NCI-H510A treated with DMSO at 0.1 percent for 48 hours (cell line): Measurements from ENCODE around the gene WBP1L.
"Not testable (repeated sequence)": the region's sequence is repeated elsewhere in the genome, so short reads cannot be mapped to it uniquely, and the experiment has no call there.

Experiments
- DNase-seq: peaks from one replicate; lab custom pipeline; 2025; lab: John Stamatoyannopoulos, UW

WBP1L gene

DNA sequence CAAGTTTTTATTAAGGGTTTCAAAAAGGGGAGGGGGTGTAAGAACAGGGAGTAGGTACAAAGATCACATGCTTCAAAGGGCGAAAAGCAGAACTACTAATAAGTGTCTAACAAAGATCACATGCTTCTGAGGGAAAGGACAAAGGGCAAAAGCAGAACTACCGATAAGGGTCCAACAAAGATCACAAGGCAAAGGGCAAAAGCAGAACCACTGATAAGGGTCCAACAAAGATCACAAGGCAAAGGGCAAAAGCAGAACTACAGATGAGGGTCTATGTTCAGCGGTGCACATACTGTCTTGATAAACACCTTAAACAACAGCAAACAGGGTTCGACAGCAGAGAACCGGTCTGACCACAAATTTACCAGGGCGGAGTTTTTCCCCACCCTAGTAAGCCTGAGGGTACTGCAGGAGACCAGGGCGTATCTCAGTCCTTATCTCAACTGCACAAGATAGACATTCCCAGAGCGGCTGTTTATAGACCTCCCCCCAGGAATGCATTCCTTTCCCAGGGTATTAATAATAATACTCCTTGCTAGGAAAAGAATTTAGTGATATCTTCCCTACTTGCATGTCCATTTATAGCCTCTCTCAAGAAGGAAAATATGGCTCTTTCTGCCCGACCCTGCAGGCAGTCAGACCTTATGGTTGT is 94.7 kb downstream of the WBP1L start:
- not testable (repeated sequence) for DNase-seq

DNA sequence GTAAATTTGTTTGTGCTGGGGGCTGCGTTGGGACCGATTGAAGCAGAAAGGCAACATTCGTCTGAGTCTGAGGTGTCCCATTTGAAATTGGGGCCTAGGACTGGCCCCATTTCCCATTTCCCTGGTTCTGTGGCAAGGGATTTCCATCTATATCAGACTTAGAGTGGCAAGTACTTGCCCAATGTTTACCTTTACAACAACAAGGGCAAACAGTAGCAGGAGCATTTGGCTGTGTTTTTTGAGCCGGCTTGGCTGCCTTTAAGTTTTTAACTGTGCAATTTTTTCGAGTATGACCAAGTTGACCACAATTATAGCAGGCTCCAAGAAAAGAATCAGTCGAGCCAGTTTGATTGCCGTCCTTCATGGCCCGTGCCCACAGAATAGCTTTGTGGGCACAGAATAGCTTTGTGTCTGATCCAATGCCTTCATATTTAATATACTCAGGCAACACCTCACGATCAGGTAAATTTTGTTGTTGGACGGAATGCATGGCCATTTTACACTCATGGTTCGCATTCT is 98.1 kb downstream of the WBP1L start:
- no peak for DNase-seq

DNA sequence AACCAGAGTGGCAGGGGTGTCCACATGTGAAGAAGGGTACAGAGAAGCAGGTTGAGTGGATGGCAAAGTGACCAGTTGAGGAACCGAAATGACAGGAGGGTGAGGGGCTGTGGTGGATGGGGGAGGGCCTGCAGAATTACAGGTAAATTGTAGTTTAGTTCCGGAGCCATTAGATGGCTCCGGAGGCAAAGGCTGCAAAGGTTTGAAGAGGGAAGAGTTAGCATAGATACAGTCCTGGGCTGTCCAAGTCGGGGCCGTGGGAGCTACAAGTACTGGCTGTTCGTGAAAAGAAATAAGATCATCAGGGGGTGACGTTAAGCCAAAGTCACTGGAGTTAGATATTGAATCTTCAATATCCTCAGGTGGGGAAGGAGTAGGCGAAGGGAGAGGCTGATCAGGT is 99.4 kb downstream of the WBP1L start:
- not testable (repeated sequence) for DNase-seq

DNA sequence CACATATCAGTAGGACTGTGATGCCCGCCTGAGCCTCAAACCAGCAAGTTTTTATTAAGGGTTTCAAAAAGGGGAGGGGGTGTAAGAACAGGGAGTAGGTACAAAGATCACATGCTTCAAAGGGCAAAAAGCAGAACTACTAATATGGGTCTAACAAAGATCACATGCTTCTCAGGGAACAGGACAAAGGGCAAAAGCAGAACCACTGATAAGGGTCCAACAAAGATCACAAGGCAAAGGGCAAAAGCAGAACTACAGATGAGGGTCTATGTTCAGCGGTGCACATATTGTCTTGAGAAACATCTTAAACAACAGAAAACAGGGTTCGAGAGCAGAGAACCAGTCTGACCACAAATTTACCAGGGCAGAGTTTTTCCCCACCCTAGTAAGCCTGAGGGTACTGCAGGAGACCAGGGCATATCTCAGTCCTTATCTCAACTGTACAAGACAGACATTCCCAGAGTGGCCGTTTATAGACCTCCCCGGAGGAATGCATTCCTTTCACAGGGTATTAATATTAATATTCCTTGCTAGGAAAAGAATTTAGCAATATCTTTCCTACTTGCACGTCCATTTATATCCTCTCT is 100.5 kb downstream of the WBP1L start:
- not testable (repeated sequence) for DNase-seq

DNA sequence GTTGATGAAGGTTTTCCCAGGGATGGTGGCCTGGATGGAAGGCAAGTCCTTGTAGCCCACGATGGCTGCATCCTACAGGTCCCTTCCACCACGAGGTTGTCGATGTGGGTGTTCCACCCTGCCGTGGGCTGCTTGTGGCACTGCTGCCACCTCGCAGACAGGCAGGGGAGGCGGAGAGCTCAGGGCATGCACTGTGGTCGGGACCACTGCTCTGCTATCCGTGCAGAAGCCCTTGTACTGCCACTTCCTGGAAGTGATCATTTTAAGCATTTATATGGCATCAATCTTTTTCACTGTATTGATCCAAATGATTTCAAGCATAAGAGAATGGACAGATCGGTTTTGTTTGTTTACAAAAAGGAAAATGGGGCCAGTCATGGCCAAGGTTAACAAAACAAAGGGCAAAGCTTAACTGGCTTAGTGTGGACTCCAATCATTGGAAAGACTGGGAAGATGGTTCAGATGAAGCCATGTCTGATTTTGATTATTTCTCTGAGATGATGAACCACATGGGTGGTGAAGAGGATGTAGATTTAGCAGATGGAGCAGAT is 101.7 kb downstream of the WBP1L start:
- no peak for DNase-seq

DNA sequence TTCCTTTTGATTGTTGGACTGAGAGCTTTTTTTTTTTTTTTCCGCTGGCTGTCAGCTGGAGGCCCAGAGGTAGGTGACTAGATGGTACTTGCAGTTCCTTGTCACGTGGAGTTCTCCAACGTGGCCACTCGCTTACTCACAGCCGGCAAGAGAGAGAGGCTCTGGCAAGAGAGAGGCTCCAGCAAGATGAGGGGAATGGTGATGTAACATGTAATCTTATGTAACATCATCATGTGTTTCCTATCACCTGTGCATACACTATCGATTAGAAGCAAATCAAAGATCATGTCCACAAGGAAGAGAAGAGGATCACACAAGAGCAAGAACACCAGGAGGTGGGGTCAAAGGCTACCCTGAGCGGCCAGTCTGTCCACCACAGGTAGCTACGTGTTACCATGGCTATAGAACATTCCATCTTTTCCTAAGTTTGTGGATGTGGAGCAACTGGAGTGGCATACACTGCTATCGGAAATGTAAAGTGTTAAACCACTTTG is 106.3 kb downstream of the WBP1L start:
- DNase-seq = no peak

DNA sequence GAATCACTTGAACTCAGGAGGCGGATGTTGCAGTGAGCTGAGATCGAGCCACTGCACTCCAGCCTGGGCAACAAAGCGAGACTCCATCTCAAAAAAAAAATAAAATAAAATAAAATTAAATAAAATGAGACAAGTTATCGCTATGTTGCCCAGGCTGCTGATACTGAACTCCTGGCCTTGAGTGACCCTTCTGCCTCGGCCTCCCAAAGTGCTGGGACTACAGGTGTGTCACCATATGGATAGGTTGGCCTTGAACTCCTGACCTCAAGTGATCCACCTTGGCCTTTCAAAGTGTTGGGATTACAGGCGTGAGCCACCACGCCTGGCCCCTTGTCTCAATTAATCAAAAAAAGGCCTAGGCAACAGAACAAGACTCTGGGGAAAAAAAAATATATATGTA is 109.5 kb downstream of the WBP1L start:
- not testable (repeated sequence) for DNase-seq

DNA sequence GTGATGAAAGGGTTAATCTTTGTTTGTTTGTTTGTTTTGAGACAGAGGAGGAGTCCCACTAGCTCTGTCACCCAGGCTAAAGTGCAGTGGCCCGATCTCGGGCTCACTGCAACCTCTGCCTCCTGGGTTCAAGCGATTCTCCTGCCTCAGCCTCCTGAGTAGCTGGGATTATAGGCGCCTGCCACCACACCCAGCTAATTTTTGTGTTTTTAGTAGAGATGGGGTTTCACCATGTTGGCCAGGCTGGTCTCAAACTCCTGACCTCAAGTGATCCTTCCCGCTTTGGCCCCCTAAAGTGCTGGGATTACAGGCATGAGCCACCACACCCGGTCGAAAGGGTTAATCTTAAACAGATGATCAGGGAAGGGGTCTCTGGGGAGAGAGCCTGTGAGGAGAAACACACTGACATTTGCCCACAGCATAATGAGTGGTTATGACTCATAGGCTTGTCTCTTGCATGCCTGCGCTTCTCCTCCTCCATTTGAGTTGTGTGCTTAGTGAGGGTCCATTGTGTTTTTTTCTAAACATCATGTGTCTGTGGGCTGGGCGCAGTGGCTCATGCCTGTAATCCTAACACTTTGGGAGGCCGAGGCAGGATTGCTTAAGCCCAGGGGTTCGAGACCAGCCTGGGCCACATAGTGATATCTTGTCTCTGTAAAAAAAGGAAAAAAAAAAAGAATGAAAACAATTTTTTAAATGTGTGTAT is 112.1 kb downstream of the WBP1L start:
- DNase-seq = not testable (repeated sequence)

DNA sequence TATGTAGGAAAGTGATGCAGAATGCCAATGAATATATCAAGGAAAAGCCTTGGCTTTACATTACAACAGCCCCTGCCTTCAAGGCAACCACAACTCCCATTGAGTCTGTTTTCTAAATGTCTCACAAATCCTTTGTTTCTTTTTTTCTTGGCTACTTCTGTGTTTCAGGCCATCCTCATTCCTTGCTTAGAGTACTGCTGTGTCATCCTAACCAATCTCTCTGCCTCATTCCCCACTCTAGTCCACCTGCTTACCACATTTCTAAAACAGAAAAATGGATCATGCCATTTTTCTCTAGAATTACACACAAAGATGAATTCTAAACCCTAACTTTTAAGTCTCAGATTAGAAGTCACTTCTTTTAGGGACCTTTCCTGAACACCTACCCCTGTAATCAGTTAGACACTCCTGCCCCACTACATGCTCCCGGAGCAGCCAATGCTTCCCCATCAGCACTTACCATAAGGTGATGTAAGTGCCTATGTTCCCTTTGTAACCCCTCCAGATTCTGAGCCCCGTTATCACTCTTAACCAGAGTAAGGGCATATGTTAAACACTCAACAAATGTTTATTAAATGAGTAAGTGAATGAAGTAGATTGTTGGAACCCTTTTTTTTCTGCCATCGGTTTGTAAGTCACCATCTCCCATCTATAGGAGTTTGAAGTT is 113.1 kb downstream of the WBP1L start:
- no peak for DNase-seq

DNA sequence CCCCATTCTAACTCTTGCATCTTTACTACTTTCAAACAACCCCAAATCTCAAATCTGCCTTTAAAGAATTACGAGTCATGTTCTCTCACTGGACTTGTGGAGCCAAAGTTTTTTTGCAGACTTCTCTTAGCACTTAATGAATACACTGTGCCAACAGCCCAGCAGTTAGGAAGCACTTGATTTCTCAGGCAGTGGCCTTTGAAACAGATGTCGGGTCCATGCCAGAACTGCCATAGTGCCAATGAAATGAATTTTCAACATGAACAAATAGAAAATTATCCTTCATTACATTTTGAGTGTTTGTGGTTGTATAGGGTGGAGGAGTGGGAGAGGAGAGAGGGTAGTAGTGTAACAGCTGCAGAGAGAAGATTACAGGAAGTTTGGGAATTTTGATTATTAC is 116.2 kb downstream of the WBP1L start:
- DNase-seq = no peak

DNA sequence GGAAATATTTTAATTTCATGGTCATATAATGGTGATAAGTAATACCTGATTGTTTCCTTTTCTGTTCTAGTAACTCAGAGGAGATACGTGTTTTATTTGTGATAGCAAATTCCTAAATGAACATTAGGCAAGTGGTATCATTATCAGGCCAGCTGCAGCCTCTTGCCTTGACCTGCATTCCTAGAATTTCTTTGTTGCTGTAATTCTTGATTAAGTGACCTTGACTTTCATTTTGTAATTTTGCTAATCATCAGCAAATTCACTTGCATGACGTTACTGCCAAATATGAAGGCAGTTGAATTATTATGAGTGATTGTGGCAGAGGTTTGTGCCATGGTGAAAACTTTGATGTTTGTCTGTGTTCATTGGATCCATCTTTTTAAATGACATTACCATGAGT is 119.9 kb downstream of the WBP1L start:
- no peak for DNase-seq

DNA sequence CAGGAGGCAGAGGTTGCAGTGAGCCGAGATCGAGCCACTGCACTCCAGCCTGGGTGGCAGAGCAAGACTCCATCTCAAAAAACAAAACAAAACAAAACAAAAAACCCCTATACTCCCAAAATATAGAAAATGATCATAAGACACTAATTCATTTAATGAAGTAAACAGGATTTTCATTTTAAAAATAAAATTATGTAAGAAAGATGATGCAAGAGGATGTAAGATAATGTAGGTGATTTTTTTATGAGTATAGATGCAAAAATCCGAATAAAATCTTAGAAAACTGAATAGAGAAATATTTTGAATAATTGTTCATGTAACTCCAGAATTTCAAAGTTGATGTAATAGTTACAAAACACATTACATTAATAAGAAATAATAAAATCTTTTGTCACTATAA is 121.9 kb downstream of the WBP1L start:
- no peak for DNase-seq
